HepG2 (cell line): ENCODE measurements around the gene RP2. TPM values are rescaled to one million over a fixed set of nuclear protein-coding genes. Genes with fewer than 3 reads are reported as not detected.

Source experiments
- AFF4 ChIP-seq: sonication (generic); formaldehyde crosslinking; IDR thresholded peaks from 2 replicates; pipeline ENCODE4 v1.4.0; 2020; ENCODE audit warnings: missing genetic modification reagents
- ATM ChIP-seq: fragments of 450-650 bp; IDR thresholded peaks from 2 replicates; pipeline ENCODE4 v1.7.1; 2017; ENCODE audit warnings: mild to moderate bottlenecking, borderline replicate concordance
- ATRX ChIP-seq: sonication (generic); formaldehyde crosslinking; IDR thresholded peaks from 2 replicates; pipeline ENCODE4 v1.4.0; 2020; ENCODE audit warnings: missing genetic modification reagents, borderline replicate concordance
- CTCF ChIP-seq: sonication (generic); formaldehyde crosslinking; IDR thresholded peaks from 2 replicates; pipeline ENCODE4 v1.5.0; 2020; ENCODE audit warnings: mild to moderate bottlenecking, missing genetic modification reagents, moderate library complexity
- ERF ChIP-seq: IDR thresholded peaks from 2 replicates; pipeline ENCODE4 v1.6.1; 2018; ENCODE audit warnings: missing biosample characterization, missing genetic modification reagents
- HNRNPH1 ChIP-seq: fragments of 200-400 bp; formaldehyde crosslinking; optimal IDR thresholded peaks from 2 replicates; pipeline ENCODE3; 2017; ENCODE audit warnings: mild to moderate bottlenecking, low read depth, low read length
- MZF1 ChIP-seq: sonication (generic); formaldehyde crosslinking; IDR thresholded peaks from 2 replicates; pipeline ENCODE4 v1.8.1; 2023; ENCODE audit warnings: mild to moderate bottlenecking, missing genetic modification reagents, borderline replicate concordance
- NFKB2 ChIP-seq: sonication (generic); formaldehyde crosslinking; IDR thresholded peaks from 2 replicates; pipeline ENCODE4 v1.4.0; 2020; ENCODE audit warnings: missing genetic modification reagents, borderline replicate concordance
- PATZ1 ChIP-seq: sonication (generic); formaldehyde crosslinking; IDR thresholded peaks from 2 replicates; pipeline ENCODE4 v1.4.0; 2020; ENCODE audit warnings: missing genetic modification reagents
- PCBP1 ChIP-seq: fragments of 200-400 bp; formaldehyde crosslinking; IDR thresholded peaks from 2 replicates; pipeline ENCODE4 v1.6.1; 2017; ENCODE audit warnings: mild to moderate bottlenecking, low read depth, low read length, borderline replicate concordance
- SCMH1 ChIP-seq: sonication (generic); formaldehyde crosslinking; IDR thresholded peaks from 2 replicates; pipeline ENCODE4 v1.9.0; 2021; ENCODE audit warnings: missing genetic modification reagents, mild to moderate bottlenecking, borderline replicate concordance
- THYN1 ChIP-seq: sonication (generic); formaldehyde crosslinking; IDR thresholded peaks from 2 replicates; pipeline ENCODE4 v1.8.1; 2023; ENCODE audit warnings: low read depth, mild to moderate bottlenecking, moderate library complexity, missing genetic modification reagents, borderline replicate concordance
- TMF1 ChIP-seq: sonication (generic); formaldehyde crosslinking; IDR thresholded peaks from 2 replicates; pipeline ENCODE4 v1.8.1; 2022; ENCODE audit warnings: low read depth, missing genetic modification reagents
- UBTF ChIP-seq: sonication (generic); formaldehyde crosslinking; IDR thresholded peaks from 2 replicates; pipeline ENCODE4 v1.4.0; 2020; ENCODE audit warnings: mild to moderate bottlenecking, missing genetic modification reagents
- ZFP90 ChIP-seq: sonication (generic); formaldehyde crosslinking; IDR thresholded peaks from 2 replicates; pipeline ENCODE4 v1.8.0; 2022; ENCODE audit warnings: missing genetic modification reagents, mild to moderate bottlenecking, inconsistent platforms, borderline replicate concordance
- ZNF225 ChIP-seq: sonication (generic); formaldehyde crosslinking; IDR thresholded peaks from 2 replicates; pipeline ENCODE4 v1.4.0; 2020; ENCODE audit warnings: mild to moderate bottlenecking, missing genetic modification reagents
- ZNF557 ChIP-seq: sonication (generic); formaldehyde crosslinking; IDR thresholded peaks from 2 replicates; pipeline ENCODE4 v1.4.0; 2020; ENCODE audit warnings: missing genetic modification reagents
- ZNF589 ChIP-seq: sonication (generic); formaldehyde crosslinking; conservative IDR thresholded peaks from 2 replicates; pipeline ENCODE4 v1.8.0; 2022; ENCODE audit warnings: mild to moderate bottlenecking, moderate library complexity, missing genetic modification reagents
- ZNF703 ChIP-seq: sonication (generic); formaldehyde crosslinking; IDR thresholded peaks from 2 replicates; pipeline ENCODE4 v1.5.1; 2020; ENCODE audit warnings: missing genetic modification reagents, mild to moderate bottlenecking, moderate library complexity, borderline replicate concordance
- polyA plus RNA-seq, 8 experiments: library from polyadenylated mRNA; depleted of rRNA in 3 of 8; stranded (reverse) in 7 of 8; unstranded in 1 of 8; fragments of >200 nt; fragmentation: Illumina TruSeq in 4 of 8; extraction: Trizol in 4 of 8; gene quantifications; 2 replicates each; pipeline versions ENCODE4 v1.2.1 to v1.2.3, GENCODE V29; 2011 to 2016; ENCODE audit warnings: low read depth in 4 of 8, missing spikeins in 1 of 8, mixed read lengths in 1 of 8; ENCODE audit not compliant: insufficient read depth in 1 of 8
- total RNA-seq, 5 experiments: library from RNA; depleted of rRNA; stranded (reverse); fragments of >200 nt; fragmentation: Illumina TruSeq; extraction: Trizol; gene quantifications; 2 replicates each; pipeline ENCODE4 v1.2.3, GENCODE V29; 2016; ENCODE audit warnings: low read depth in 1 of 5

The RP2 gene
- total and polyA plus RNA-seq, 2 of the 13 experiments (the other 11 are each of a cell fraction or from before 2014, with no cell fraction given) = 5.0 to 9.9 TPM

GRCh38 chrX:46836701-46837557 is at the start of gene RP2 (continued):
- no peak for TF ChIP-seq AFF4 (CRISPR knock-in tag)
- no peak for TF ChIP-seq THYN1 (CRISPR knock-in tag)
- TF ChIP-seq ZNF557 (CRISPR knock-in tag) = no peak
- no peak for TF ChIP-seq ZNF225 (CRISPR knock-in tag)
- peak; percentile 67; the same call in 1 of the 2 replicates for TF ChIP-seq UBTF
- no peak for TF ChIP-seq PATZ1 (CRISPR knock-in tag)
- no peak for TF ChIP-seq ZNF589 (CRISPR knock-in tag)
- peak; percentile 3; the same call in 1 of the 2 replicates for TF ChIP-seq CTCF (CRISPR knock-in tag)
- TF ChIP-seq NFKB2 (CRISPR knock-in tag) = peak; percentile 73; the same call in 1 of the 2 replicates
- no peak for TF ChIP-seq HNRNPH1
- no peak for TF ChIP-seq SCMH1 (CRISPR knock-in tag)
- no peak for TF ChIP-seq ERF (CRISPR knock-in tag)
- no peak for TF ChIP-seq PCBP1
- no peak for TF ChIP-seq MZF1
- TF ChIP-seq ATM = no peak
- no peak for TF ChIP-seq TMF1 (CRISPR knock-in tag)
- TF ChIP-seq ZFP90 = peak; percentile 73; the same call in 1 of the 2 replicates
- TF ChIP-seq ATRX (CRISPR knock-in tag) = no peak
- no peak for TF ChIP-seq ZNF703
